GM13977 (cell line): ENCODE measurements around the gene ATXN7L2.

Experiments used
- DNase-seq: peaks from one replicate; pipeline ENCODE4 v3.0.0; 2012; ENCODE audit warnings: low spot score
- CTCF ChIP-seq: IDR thresholded peaks from 2 replicates; pipeline ENCODE4 v1.5.1; 2012; ENCODE audit warnings: mild to moderate bottlenecking, control low read depth; ENCODE audit not compliant: insufficient read depth; ENCODE audit errors: extremely low read depth, missing control alignments
- in situ Hi-C: fragments of 300-500 bp; cut with MboI; formaldehyde crosslinking; loops from one replicate; pipeline ENCODE4 v1.12.0; 2022; ENCODE audit warnings: low sequenced_read_pairs, low pct_unique_long_range_greater_than_20kb, mixed read lengths, inconsistent platforms; ENCODE audit not compliant: unreplicated experiment

Gene ATXN7L2

GRCh38 chr1:109476825-109477224 lies 6.9 kb upstream of the ATXN7L2 start:
- no peak for DNase-seq
- in situ Hi-C loops, result no loop called here
- no peak for TF ChIP-seq CTCF

- in situ Hi-C loops, result no loop called here
- no peak for DNase-seq
- no peak for TF ChIP-seq CTCF
These were observed 5.9 kb upstream of the ATXN7L2 start for GRCh38 chr1:109477821-109478220.

- DNase-seq, result peak; percentile 48
- TF ChIP-seq CTCF, result no peak
- in situ Hi-C loops, result no loop called here
These were observed 4.9 kb upstream of the ATXN7L2 start for GRCh38 chr1:109478806-109479205.

- DNase-seq, result no peak
- TF ChIP-seq CTCF, result no peak
- in situ Hi-C loops, result no loop called here
These were observed 4.4 kb upstream of the ATXN7L2 start for GRCh38 chr1:109479311-109479710.

- in situ Hi-C loops, result no loop called here
- DNase-seq, result no peak
- TF ChIP-seq CTCF, result no peak
These were observed 3.8 kb upstream of the ATXN7L2 start for GRCh38 chr1:109479901-109480300.

- in situ Hi-C loops, result no loop called here
- no peak for DNase-seq
- TF ChIP-seq CTCF, result no peak
These were observed 2.1 kb upstream of the ATXN7L2 start for GRCh38 chr1:109481646-109482045.

GRCh38 chr1:109482242-109482641 lies 1.5 kb upstream of the ATXN7L2 start:
- in situ Hi-C loops, result no loop called here
- DNase-seq, result no peak
- no peak for TF ChIP-seq CTCF
